RWPE2 (cell line): ENCODE results near the gene CRABP2.

ENCODE experiments used
- ATAC-seq: fragments of 200-7000 bp; cut with Tn5 transposase; 3 replicates; pipeline ENCODE4 v1.9.1; 2021; ENCODE audit warnings: low read depth
- DNase-seq: peaks from one replicate; pipeline ENCODE4 v3.0.0-alpha.2; 2020; ENCODE audit warnings: low spot score
- H3K27ac ChIP-seq: fragments of 450-650 bp; 2 replicates; pipeline ENCODE4 v1.5.1; 2017; ENCODE audit warnings: mild to moderate bottlenecking; ENCODE audit not compliant: poor library complexity, severe bottlenecking
- H3K27me3 ChIP-seq: fragments of 250-450 bp; sonication (Bioruptor Pico); 2 replicates; pipeline ENCODE4 v1.5.1; 2021; ENCODE audit warnings: mild to moderate bottlenecking, moderate library complexity; ENCODE audit not compliant: insufficient read depth, poor library complexity, severe bottlenecking
- H3K36me3 ChIP-seq: fragments of 250-450 bp; sonication (Bioruptor Pico); 2 replicates; pipeline ENCODE4 v1.5.1; 2020; ENCODE audit warnings: low read depth, mild to moderate bottlenecking, moderate library complexity
- H3K4me1 ChIP-seq: fragments of 250-450 bp; sonication (Bioruptor Pico); 2 replicates; pipeline ENCODE4 v1.5.1; 2021; ENCODE audit warnings: mild to moderate bottlenecking, moderate library complexity; ENCODE audit not compliant: insufficient read depth, poor library complexity, severe bottlenecking
- H3K4me3 ChIP-seq: fragments of 250-450 bp; sonication (Bioruptor Pico); 2 replicates; pipeline ENCODE4 v1.5.1; 2021; ENCODE audit warnings: mild to moderate bottlenecking, moderate library complexity; ENCODE audit not compliant: severe bottlenecking
- H3K9me3 ChIP-seq: fragments of 250-450 bp; sonication (Bioruptor Pico); 2 replicates; pipeline ENCODE4 v1.5.1; 2021; ENCODE audit warnings: mild to moderate bottlenecking, moderate library complexity; ENCODE audit not compliant: severe bottlenecking
- CTCF ChIP-seq: fragments of 450-650 bp; IDR thresholded peaks from one replicate; pipeline ENCODE4 v1.5.1; 2017; ENCODE audit warnings: mild to moderate bottlenecking, moderate library complexity; ENCODE audit not compliant: poor library complexity, severe bottlenecking

CRABP2 gene

DNA sequence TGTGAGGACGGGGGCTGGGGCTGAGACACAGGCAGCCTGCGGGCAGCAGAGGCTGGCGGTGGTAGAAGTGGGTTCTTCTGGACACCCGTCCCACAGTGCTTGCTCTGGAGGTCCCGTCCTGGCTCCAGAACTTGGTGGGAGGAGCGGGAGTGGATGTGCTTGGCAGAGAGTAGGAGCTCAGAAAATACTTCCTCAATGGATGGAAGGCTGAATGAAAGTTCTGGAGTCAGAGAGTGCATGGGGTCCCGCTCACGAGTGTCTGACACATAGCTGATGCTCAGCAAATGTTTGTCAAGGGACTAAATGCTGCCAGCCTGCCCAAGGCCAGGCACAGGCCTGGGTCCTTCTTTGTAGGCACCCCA lies 14.7 kb downstream of the CRABP2 start:
- TF ChIP-seq CTCF, result no peak
- ATAC-seq (no peak), DNase-seq (no peak)
- H3K36me3 ChIP-seq, result no peaks in the 10 kb centered on the region
- no peak overlapping the region for H3K4me3 ChIP-seq
- peaks cover 55% of the 10 kb centered on the region for H3K4me1 ChIP-seq
- H3K9me3 ChIP-seq, result no peaks in the 10 kb centered on the region
- no peaks in the 10 kb centered on the region for H3K27me3 ChIP-seq
- peak overlapping the region; percentile 31 for H3K27ac ChIP-seq

DNA sequence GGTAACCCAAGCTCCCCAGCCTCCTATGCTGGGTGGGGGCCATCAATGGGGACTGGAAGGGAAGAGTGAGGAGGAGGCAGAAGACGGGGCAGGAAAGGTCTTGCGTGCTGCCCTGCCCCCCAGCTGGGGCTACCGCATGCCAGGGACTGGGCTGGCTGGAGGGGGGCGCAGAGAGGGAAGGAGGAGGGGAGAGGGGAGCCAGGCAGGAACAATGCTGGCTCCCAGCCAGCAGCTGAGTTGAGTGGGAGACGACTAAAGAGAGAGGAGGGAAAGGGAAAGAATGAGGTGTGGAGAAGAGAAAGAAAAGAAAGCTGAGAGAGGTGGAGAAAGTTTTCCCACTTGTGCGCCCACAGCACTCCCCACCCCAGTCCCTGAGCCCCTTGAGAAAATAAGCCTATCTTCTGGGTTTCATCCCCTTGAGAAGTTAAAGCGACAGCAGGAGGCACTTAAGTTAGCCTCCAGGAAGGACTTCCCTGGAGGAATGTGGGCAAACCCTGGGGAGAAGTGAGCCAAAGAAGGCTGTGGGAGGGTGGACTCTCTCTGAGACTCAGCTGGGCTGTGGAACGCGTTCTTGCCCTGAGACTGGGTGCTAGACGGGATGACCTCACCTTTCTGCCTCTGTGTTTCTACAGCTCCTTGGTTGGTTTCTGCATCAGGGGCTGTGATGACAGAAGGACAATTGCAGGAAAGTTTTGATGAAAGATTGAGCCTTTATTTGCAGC lies 15.3 kb downstream of the CRABP2 start:
- Histone ChIP-seq H3K27ac (no peak overlapping the region), H3K36me3 (no peaks in the 10 kb centered on the region), H3K4me1 (peaks cover 55% of the 10 kb centered on the region), H3K4me3 (no peak overlapping the region), H3K27me3 (no peaks in the 10 kb centered on the region), H3K9me3 (no peaks in the 10 kb centered on the region)
- DNase-seq (no peak), ATAC-seq (no peak)
- no peak for TF ChIP-seq CTCF

GRCh38 chr1:156689035-156689952 lies 16.1 kb downstream of the CRABP2 start:
- DNase-seq (no peak), ATAC-seq (peak; percentile 70)
- no peak overlapping the region for H3K4me3 ChIP-seq
- H3K9me3 ChIP-seq, result no peaks in the 10 kb centered on the region
- H3K27ac ChIP-seq, result no peak overlapping the region
- no peaks in the 10 kb centered on the region for H3K36me3 ChIP-seq
- TF ChIP-seq CTCF, result peak; percentile 95
- no peaks in the 10 kb centered on the region for H3K27me3 ChIP-seq
- peaks cover 59% of the 10 kb centered on the region for H3K4me1 ChIP-seq

DNA sequence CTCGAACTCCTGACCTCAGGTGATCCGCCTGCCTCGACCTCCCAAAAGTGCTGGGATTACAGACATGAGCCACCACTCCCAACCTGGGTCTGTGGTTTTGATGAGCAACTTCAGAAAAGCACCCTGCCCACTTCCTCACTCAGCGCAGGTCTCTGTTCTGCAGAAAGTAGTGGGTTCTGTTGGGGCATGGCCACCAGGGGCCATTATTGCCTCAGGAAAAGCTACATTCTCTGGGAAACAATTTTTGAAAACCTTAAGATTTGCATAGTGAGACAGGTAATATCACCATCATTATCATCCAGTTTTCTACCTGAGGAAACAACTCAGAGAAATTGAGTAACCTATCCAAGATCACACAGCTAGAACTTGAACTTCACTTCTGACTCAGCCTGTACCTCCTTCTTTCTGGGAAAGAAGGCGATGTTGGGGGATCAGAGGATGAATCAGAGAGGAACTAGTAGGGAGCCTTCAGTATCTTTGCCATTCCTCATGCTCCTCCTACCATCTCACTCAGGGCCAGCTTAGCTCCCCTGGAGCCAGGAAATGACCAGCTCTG lies 21.1 kb downstream of the CRABP2 start:
- peaks cover 25% of the 10 kb centered on the region for H3K4me1 ChIP-seq
- peak; percentile 78 for ATAC-seq

More for the DNA sequence above, 21.1 kb downstream of the CRABP2 start:
- H3K27ac ChIP-seq, result peak overlapping the region; percentile 68
- peak; percentile 34 for TF ChIP-seq CTCF
- no peak overlapping the region for H3K4me3 ChIP-seq
- no peak for DNase-seq
- peaks cover 3% of the 10 kb centered on the region for H3K27me3 ChIP-seq
- H3K36me3 ChIP-seq, result no peaks in the 10 kb centered on the region
- no peaks in the 10 kb centered on the region for H3K9me3 ChIP-seq
